HG03103 (cell line): ENCODE data around the gene CCDC33.

Experiments used
- ATAC-seq: cut with Tn5 transposase; IDR thresholded peaks from one replicate; pipeline ENCODE4 v1.9.1; 2021; ENCODE audit warnings: low read depth; ENCODE audit not compliant: unreplicated experiment

CCDC33 gene

DNA sequence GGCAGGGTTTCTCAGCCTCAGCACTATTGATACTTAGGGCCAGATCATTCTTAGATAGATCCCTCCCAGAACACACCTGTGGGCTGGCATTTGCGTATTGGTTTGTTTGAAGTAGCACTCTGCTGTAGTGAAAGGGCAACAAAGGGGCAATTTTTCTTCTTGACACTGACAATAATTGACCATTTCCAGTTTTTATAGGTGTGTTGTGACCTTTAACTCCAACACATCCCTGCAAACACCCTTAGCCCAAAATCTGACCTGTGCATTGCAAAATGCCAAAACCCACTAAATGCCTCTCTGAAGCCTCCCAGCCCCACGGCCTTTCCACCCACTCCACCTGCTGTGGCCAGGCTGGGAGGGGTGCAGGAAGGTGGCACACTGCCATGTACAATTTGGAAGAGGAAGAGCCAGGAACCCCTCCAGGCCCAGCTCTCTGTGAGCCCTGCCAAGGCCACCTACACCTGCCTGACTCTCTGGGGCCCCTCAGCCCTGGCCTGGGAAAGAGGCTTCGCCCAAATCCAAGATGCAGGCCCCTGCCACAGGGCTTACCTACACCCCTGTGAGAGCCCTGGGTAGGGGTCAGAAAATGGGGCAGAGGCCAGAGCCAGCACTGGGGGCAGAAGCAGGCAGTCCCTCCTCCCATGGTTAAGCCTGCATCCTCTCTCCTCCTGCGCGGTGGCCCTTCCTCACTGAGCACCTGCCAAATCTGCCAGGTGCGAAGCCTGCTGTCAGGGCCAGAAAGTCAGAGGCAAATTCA is 140.9 kb downstream of the CCDC33 start:
- ATAC-seq, result no peak

DNA sequence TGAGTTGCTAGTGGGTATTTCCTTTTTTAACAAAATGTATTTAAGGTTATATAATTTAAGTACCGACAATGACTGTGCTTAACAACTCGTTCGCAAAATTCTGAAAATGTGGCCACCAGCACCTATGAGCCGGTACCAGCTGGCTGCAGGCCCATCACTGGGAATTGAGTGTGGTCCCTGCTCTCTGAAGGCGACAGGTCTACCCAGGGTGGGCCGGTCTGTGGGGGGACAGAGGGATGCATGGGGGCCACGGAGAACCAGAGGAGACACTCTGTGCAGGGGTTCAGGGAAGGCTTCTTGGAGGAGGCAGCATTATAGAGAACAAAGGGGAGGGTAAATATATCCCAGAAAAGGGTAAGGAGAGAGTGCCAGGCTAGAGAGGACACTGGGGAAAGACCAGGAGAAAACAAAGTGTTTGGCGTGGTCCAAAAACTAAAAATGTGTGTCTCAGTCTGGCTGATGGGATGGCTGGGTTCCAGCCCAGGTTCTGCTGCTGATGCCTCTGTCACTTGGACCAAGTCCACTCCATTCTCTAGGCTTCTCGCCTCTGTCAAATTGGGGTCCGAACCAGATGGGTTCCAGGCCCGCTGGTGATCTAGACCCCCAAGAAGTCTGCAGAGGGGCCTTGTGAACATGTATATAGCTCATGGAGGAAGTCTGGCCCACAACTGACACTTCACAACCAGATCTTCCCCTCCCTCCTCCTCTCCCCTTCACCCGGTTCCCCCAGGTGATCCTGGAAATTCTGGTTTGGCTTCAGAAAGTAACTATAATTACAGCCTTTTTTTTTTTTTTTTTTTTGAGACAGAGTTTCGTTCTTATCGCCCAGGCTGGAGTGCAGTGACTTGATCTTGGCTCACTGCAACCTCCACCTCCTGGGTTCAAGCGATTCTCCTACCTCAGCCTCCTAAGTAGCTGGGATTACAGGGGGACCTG is 142.0 kb downstream of the CCDC33 start:
- ATAC-seq, result no peak

DNA sequence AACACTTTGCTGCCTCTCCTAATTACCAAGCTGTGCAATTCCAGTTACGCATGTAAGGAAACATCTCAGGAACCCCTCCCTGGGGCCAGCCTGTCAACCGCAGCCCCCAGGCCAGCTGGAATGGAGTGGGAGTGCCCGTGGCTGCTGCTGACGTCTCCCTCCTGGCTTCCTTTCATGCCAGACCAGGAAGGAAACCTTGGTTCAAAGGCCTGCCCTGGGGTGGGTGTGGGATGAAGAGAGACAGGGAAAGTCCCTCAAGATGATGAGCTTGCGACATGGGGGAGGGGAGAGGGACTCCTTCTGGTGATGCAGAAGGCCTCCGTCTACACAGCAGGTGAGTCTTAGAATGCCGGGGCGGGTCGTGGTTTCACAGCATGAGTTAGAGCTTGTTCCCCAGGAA is 142.7 kb downstream of the CCDC33 start:
- no peak for ATAC-seq

DNA sequence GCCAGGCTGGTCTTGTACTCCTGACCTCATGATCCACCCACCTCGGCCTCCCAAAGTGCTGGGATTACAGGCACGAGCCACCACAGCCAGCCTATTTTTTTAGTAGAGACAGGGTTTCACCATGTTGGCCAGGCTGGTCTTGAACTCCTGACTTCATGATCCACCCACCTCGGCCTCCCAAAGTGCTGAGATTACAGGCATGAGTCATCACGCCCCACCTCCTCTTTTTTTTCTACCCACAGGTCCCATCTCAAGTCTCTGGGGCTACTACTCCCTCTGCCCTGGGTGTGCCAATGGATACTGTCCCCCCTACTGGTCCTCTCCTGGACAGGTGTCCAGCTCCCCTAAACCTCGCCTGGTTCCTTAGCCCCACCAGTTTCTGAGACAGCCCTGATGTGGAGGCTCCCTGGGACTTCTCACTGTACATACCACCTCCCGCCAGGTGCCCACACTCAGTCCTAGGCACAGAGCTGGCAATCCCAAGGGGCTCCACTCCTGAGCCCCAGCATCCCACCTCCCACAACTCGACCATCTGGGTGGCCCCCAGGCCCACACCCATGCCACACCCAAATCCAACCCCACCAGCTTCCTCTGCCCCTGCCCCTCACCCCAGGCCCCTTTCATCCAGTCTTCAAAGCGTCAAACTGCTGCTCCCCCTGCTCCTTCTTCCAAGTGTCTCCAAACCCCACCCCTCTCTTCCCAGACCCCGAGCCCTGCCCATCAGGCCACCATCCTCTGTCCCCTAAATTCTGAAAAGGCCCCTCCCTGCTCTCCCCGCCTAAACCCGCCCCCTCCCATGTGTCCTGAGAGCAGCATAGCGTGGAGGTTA is 144.4 kb downstream of the CCDC33 start:
- no peak for ATAC-seq

DNA sequence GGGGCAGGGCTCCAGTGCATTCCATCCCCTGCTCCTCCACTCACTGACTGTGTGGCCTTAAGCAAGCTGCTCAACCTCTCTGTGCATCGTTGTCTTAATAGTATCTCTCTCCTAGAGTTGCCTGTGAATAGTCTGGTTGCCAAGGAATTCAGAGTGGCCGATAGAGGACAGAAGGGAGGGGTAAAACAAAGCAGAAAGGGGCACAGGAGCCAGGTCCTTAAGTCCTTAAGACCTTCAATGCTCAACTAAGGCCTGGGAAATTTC is 145.0 kb downstream of the CCDC33 start:
- no peak for ATAC-seq

DNA sequence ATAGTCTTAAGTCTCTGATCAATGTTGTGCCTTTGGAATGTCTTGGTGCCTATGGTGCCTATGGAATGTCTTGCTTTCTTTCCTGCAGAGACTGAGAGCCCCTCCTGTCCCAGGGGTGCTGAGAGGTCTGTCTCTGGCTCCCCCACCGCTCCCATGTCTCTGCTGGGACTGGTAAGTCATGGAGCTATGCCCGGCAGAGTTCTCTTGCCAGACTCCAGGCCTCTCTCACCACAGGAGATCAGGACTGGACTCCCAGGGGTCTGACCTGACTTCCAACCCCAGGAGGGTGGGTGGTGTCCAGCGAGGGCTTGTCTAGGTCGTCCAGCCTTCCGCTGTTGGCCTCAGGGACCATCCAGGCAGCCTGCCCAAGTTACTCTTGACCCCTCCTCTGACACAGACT is 145.4 kb downstream of the CCDC33 start:
- no peak for ATAC-seq

DNA sequence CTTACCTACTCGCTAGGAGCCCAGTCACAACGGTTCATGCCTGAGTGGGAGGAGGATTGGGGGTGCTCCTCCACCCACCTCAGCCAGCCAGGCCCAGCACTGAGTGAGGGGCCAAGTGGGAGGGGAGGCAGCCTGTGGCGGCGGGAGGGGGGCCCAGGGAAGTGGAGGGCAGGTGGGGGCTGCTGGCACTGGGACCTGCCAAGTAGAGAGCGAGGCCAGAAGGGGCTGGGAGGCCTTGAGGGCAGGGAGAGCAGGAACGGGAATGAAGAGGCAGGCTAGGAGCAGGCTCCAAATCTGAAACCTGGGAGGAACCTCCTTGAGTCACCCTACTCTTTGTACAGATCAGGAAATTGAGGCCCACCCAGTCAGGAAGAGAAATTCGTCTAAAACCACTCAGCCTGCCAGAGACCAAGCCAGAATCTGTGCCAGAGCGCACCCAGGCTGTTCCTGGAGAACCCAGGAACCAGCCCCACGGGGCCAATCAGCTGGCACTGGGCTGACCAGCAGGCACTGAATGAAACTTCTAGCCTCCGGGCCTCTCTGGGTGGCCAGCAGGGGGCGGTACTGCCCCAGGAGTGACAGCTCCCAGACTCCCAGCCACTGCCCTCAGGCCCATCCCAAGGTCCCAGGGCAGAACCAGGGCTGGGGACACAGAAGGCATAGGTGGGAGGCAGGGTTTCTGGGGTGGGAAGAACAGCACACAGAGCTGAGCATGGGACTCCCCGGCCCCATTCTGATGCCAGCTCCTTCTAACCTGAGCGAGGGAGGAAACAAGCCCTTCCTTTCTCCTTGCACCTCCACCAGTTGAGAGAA is 146.1 kb downstream of the CCDC33 start:
- no peak for ATAC-seq

DNA sequence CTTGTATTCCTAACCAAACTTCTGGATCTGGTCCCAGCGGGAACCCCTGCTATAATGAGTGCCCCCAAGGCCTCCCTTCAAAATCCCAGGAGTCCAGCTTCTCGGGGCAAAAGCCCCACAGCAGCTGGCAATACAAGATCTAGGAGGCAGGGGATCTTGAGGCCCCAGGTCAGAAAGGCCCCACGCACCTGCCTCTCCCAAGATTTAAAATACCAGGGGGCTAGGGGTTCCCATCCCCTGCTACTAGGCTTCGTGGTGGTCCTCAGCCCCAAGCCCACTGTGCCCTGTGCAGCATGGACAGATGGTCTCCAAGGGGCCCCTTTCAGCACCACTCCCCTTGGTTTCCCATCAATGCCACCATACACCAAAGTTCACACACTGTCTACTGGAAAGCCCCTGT is 147.2 kb downstream of the CCDC33 start:
- no peak for ATAC-seq

DNA sequence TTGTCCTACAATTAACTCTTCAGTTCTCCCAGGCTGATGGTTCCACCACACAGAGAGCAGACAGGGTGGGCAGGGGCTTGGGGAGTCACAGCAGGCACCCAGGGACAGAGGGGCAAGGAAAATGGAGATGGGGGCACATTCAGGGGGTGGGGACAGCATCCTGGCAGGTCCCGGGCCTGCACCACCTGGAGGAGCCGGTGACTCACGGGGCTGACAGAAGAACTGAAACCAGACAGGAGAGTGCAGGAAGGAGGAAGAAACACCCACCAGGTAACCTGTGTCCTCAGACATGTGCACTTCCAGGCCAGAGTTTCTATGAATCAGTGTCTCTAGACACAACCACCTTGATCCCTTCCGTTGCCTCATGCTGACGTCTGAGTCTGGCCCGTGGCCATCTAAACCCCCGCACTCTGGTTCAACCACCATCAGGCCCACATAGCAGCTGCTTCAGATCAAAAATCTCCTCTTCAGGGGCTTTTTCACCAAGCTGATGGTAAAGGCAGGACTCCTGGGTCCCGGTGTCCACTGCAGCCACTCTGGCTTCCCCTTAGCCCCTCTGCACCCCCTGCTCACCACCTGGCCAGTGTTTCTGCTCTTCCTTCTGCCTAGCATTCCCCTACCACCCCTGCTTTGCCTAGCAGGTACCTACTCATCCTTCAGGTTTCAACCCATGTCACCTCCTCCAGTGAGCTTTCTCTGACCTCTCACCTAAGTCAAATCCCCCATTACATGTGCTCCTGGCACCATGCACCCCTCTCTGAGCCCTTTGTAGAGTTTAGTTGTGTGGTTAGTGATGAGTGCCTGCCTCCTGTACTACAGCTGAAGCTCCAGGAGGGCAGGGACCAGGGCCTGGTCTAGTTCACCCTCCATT is 147.8 kb downstream of the CCDC33 start:
- ATAC-seq, result peak; percentile 38

DNA sequence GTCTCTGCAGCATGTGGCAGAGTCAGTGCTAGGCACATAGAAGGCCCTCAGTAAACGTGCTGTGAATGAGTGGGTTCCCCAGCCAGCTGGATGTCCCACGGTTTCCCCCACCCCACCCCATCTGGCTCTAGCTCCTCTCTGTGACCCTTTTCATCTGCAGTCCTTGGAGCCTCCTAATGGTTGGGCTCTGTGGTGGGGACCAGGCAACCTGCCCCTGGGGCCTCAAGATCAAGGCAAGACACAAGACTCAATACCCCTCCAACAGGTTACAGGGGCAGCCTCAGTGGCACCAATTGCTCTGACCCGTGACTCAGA is 148.4 kb downstream of the CCDC33 start:
- ATAC-seq, result no peak

DNA sequence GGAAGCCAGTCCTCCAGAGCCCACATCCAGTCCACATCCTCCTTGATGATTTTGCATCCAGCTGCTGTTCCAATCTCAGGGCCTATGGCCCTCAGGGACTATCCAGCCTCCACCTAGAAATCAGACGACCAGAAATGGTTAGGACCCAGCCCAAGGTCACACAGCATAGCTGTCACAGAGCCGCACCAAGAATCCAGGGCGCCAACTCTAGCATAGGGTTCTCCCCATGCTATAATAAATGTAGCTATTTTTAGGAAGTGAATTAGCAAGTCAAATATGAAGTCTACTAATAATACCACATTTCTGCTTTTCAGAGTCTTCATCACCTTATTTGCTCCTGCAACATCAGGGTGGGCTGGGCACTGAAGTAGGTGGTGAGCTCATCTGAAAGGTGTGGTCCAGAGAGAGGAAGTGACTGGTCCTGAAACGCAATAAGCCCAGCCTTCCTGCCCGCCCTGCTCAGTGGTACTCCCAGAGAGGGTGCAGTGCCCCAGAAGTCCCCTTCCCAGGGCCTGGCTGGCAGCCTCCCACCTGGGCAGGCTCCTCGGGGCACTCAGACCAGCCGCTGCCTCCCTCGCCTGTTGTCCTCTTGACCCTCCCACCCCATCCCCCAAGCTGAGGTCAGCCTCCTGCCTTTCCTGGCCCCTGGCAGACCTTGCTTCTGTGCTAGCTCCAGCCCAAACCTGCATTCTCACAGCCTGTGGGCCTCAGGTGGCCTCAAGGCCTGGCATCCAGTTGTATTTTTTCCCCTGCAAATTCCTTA is 148.9 kb downstream of the CCDC33 start:
- ATAC-seq, result peak; percentile 52

DNA sequence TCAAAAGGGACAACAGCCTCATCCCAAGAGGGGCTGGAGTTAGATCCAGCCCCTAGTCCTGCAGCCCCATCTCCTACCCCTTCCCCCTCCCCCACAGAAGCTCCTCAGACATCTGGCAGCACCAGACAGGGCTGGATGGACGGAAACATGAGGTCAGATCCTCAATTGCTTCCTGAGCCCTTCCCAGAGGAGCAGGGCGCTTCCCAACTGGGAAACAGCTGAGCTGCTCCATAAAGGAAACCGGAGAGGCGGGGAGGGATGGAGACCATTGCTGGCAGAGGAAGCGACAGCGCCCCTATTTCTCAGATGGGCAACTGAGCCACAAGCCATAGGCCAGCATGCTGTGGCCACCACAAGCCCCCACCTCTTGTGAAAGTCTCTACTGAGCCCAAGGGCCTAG is 149.6 kb downstream of the CCDC33 start:
- ATAC-seq, result no peak
